Upper lobe of right lung (tissue), 1 donor: Measurements from ENCODE around the gene NDRG2. TPM values are rescaled to one million over a fixed set of nuclear protein-coding genes. Genes with fewer than 3 reads are reported as not detected.

ENCODE experiments used
- microRNA-seq: library from miRNA; unstranded; fragments of <30 nt; microRNA quantifications from one replicate; pipeline ENCODE4 v1.2.0, GENCODE V29; 2020; ENCODE audit warnings: borderline microRNAs expressed
- total RNA-seq: library from RNA; stranded (reverse); fragmentation: NEBNext Ultra II Directional; extraction: Animal tissue kit (Norgen Biotek cat#: 25700); gene quantifications from one replicate; pipeline ENCODE4 v1.2.1, GENCODE V29; 2021
- donor health status: DM: no; HTN: yes; CAD: no; lungs with severe emphysema.

NDRG2 gene
- total RNA-seq, 1 donor from 2014 or later, result 127 TPM

Small RNA genes lying within 50 kb of the gene (microRNA-seq; reads per million reads assigned to microRNA genes)
- not detected for gene MIR6717

Other genes starting within 250 kb of the NDRG2 start
- gene RNASE6, start 243.8 kb downstream of the NDRG2 start, total RNA-seq, result 20.3 TPM
- gene RNASE1, start 222.2 kb downstream of the NDRG2 start, total RNA-seq, result 888 TPM
- gene RNASE3, start 133.7 kb downstream of the NDRG2 start, total RNA-seq, result not detected
- gene RNASE2, start 69.6 kb downstream of the NDRG2 start, total RNA-seq, result 4.1 TPM
- gene METTL17, start 35.1 kb downstream of the NDRG2 start, total RNA-seq, result 51.0 TPM
- not detected for gene SLC39A2, start 25.8 kb downstream of the NDRG2 start, total RNA-seq
- gene TPPP2, start 5.2 kb upstream of the NDRG2 start, total RNA-seq, result not detected
- gene RNASE13, start 9.7 kb upstream of the NDRG2 start, total RNA-seq, result not detected
- not detected for gene RNASE7, start 17.3 kb upstream of the NDRG2 start, total RNA-seq
- gene RNASE8, start 32.8 kb upstream of the NDRG2 start, total RNA-seq, result not detected
- 39.2 TPM for gene ARHGEF40, start 45.2 kb upstream of the NDRG2 start, total RNA-seq
- 52.8 TPM for gene ZNF219, start 73.6 kb upstream of the NDRG2 start, total RNA-seq
- 0.67 TPM for gene TMEM253, start 76.0 kb upstream of the NDRG2 start, total RNA-seq
- not detected for gene OR5AU1, start 131.0 kb upstream of the NDRG2 start, total RNA-seq
- gene HNRNPC, start 244.4 kb upstream of the NDRG2 start, total RNA-seq, result 368 TPM